SK-MEL-5 (cell line): Measurements from ENCODE around the gene TAF11. TPM values are rescaled to one million over a fixed set of nuclear protein-coding genes. Genes with fewer than 3 reads are reported as not detected.

ENCODE experiments used
- DNase-seq: peaks from one replicate; pipeline ENCODE4 v3.0.0-alpha.2; 2016; ENCODE audit warnings: low read depth, low spot score
- in situ Hi-C: cut with HindIII; loops from 2 replicates; pipeline ENCODE4 v1.10.0; 2016; ENCODE audit warnings: low sequenced_read_pairs, high pct_unique_total_duplicates, low pct_unique_long_range_greater_than_20kb
- total RNA-seq: library from RNA; depleted of rRNA; stranded (reverse); fragments of >200 nt; shearing (Covaris generic); gene quantifications from 2 replicates; pipeline ENCODE4 v1.2.3, GENCODE V29; 2014; rRNA removed

Gene TAF11
- total RNA-seq, 1 experiment from 2014 or later, result 30.3 TPM

DNA sequence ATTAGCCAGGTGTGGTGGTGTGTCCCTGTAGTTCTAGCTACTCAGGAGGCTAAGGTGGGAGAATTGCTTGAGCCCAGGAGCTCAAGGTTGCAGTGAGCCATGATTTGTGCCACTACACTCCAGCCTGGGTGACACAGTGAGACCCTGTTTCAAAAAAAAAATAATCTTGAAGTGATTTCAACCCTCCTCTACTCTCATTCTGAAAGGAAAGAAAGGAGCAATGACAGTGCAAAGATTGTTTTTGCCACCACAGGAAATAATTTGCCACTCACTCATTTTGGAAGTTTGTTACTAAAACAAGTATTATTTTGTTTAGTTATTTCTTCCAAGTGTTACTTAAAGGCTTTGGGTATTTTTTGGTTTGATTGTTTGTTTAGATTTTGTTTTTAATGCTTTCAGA is 50.3 kb downstream of the TAF11 start:
- DNase-seq, result no peak

DNA sequence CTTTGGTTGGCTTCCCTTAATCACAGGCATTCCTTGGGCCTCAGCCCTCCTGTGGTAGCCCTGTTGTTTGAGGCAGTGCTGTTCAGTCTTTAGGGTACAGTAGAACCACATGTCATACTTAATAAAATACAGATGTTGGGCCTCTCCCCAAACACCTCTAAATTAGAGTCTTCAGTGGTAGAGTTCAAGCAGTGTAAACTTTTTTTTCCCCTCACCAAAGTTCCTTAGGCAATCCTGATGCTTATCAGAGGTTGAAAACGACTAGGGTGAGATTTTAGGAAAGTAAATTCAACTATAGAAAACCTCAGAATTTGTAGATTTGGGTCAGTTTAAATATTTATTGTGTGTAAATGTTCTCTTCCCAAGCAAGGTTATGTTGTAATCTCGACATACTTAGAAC is 51.4 kb downstream of the TAF11 start:
- in situ Hi-C loops, result no loop called here
- no peak for DNase-seq

More for the DNA sequence above, 50.3 kb downstream of the TAF11 start:
- in situ Hi-C loops, result no loop called here

DNA sequence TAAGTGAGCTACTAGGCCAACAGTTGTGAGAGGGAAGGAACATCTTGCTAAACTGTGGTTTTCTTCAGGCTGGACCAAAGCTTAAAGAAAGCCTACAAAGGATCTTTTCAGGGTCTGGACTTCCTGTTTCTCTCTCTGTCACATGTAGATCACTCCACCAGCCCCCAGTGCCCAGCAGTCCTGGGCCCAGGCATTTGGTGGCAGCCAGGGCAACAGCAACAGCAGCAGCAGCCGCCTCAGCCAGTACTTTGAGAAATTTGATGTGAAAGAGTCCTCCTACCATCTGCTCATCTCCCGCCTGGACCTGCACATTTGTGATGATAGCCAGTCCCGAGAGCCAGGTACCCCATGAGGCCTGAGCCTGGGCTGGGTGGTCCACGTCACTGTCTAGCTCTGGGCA is 51.8 kb downstream of the TAF11 start:
- peak; percentile 65 for DNase-seq
- in situ Hi-C loops, result no loop called here

DNA sequence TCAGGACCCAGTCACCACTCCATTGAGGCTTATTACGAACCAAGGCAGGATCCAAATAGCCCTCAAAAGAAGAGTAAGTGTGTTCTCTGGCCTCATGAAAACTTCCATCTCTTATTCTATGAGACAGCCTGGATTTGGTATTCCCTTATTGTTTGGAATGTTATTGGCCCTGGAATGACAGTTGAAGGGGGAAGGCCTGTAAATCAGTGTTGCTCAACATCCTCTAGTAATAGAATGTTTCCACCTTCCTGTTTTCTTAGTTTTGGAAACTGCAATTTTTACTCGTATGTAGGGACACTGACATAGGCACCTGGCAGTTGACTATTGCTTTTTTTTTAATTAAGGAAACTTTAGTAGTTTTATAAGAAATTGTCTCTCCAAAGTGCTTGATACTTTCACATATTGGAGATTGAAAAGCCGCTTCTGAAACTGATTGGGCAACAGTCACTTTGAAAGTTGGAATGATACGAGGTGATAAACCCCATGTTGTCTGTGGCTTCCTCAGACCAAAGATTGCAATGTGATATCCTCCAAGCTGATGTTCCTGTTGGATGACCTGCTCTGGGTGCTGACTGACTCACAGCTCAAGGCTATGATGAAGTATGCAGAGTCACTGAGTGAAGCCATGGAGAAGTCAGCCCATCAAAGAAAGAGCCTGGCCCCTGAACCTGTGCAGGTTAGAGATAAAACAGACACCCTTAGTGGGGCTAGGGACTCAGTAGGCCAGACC is 52.9 kb downstream of the TAF11 start:
- DNase-seq, result no peak

DNA sequence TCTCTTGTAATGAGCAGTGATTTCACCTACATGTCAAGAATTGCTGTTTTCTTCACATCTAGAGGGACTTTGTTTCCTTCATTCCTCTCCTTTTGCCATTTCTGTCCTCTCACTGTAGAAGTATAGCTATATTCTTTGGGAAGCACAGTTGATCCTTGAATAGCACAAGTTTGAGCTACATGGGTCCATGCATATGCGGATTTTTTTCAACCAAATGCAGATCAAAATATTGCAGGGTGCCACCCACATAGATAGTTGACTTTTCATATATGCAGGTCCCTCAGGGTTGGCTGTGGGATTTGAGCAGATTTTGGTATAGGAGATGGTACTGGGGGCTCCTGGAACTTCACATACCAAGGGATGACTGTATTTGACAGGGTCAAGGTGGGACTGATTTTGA is 54.9 kb downstream of the TAF11 start:
- DNase-seq, result no peak
- in situ Hi-C loops, result no loop called here

More for the DNA sequence above, 52.9 kb downstream of the TAF11 start:
- in situ Hi-C loops, result no loop called here

DNA sequence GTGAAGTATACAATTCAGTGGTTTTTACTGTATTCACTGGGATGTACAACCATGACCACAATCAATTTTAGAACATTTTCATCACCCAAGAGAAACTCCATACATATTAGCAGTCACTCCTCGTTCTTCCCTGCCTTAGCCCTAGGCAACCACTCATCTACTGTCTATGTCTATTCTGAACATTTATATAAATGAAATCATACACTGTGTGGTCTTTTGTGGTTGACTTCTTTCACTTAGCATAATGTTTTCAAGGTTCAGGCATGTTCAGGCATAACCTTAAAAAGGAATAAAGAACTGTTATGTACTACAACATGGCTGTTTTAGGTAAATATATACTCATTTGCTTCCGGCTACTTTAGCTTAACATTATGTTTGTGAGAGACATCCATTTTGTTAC is 58.7 kb downstream of the TAF11 start:
- in situ Hi-C loops, result no loop called here
- no peak for DNase-seq

Other genes starting within 250 kb of the TAF11 start
- gene ILRUN, start 191.3 kb downstream of the TAF11 start, total RNA-seq, result 34.7 and 37.5 TPM in 2 replicates
- gene SNRPC, start 130.5 kb downstream of the TAF11 start, total RNA-seq, result 138 and 139 TPM in 2 replicates
- gene BLTP3A, start 96.0 kb downstream of the TAF11 start, total RNA-seq, result 10.6 and 11.0 TPM in 2 replicates
- gene ANKS1A, start 1.2 kb upstream of the TAF11 start, total RNA-seq, result 13.6 and 14.7 TPM in 2 replicates